Midbrain (tissue), 1 donor: ENCODE results near the gene COL20A1.
A peak's percentile ranks its signal among the peaks of the same experiment; 100 is the strongest.

Experiments
- DNase-seq: peaks from one replicate; lab custom pipeline; 2025; lab: John Stamatoyannopoulos, UW

COL20A1 gene

DNA sequence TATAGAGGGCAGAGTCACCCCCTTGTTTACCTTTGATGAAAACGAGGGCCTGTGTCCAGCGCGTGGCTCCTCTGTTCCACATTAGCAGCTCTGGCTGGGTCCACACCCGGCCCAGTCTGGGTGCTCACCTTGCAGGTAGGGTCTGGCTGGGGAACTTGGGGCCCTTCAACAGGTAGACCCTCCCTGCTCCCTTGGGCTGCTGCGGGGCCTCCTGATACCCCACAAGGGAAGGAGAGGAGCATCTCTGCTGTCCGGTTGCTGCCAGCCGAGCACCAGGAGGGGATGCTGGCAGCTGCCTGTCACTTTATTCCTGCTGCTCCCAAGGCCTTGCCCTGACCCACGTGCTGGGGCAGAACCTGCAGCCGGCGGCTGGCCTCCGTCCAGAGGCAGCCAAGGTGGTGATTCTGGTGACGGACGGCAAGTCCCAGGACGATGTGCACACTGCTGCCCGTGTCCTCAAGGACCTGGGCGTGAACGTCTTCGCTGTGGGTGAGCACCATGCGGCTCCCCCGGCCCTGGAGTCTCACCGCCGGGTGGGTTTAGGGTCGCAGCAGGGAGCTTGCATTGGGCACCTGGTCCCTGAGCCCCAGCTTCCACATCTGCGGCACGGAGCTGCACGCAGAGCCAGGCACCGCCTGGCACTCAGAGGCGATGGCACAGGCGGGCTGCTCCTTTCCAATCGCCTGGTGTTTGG lies 15.4 kb downstream of the COL20A1 start:
- DNase-seq = no peak

GRCh38 chr20:63309261-63310071 lies 16.5 kb downstream of the COL20A1 start:
- DNase-seq = peak; percentile 22

GRCh38 chr20:63310265-63310991 lies 17.4 kb downstream of the COL20A1 start:
- DNase-seq = no peak

GRCh38 chr20:63311186-63311832 lies 18.3 kb downstream of the COL20A1 start:
- no peak for DNase-seq

- no peak for DNase-seq
Measured at GRCh38 chr20:63311833-63312243, 18.9 kb downstream of the COL20A1 start.

GRCh38 chr20:63312273-63312672 lies 19.3 kb downstream of the COL20A1 start:
- DNase-seq = no peak

DNA sequence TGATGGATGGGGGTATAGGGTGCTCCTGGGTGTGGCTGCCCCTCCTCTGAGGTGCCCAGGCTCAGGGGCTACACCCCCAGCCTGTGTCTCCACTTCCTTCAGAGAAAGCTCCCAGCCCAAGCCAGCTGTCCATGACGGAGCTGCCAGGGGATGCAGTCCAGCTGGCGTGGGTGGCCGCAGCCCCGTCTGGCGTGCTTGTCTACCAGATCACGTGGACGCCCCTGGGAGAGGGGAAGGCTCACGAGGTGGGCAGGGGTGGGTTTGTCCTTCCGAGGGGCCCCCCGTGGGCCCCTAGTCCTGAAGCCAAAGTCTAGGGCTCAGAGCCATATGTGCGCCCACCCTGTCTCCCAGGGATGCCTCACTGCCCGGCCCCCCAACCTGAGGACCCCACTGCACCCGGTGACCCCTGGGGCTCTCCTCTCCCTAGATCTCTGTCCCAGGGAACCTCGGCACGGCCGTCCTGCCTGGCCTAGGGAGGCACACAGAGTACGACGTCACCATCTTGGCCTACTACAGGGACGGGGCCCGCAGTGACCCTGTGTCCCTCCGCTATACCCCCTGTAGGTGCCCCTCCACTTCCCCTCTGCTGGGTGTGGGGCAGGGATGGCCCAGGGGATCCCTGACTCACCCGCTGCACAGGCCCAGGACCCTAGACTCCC lies 19.8 kb downstream of the COL20A1 start:
- no peak for DNase-seq

DNA sequence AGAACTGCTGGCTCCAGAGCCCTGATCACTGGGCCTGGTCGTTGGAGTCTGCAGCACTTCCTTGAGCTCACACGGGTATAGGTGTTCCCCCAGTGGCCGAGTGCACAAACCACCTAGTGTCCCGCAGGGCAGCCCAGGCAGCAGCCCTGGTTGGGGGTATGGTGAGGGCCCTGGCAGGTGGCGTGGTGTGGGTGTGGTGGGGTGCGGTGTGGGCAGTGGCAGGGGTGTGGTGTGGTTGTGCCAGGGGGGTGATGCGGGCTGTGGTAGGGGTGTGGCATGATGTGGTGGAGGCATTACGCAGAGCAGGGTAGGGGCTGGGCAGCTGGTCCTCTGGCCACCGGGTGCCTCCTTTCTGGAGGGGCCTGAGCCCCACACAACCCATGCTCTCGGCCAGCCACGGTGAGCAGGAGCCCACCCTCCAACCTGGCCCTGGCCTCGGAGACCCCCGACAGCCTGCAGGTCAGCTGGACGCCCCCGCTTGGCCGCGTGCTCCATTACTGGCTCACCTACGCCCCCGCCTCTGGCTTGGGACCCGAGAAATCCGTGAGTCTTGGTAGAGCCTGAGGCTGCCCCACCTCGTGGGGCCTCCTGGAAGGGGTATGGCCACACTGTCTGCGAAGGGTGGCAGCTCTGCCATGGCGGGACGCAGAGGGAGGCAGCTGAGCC lies 20.5 kb downstream of the COL20A1 start:
- no peak for DNase-seq

DNA sequence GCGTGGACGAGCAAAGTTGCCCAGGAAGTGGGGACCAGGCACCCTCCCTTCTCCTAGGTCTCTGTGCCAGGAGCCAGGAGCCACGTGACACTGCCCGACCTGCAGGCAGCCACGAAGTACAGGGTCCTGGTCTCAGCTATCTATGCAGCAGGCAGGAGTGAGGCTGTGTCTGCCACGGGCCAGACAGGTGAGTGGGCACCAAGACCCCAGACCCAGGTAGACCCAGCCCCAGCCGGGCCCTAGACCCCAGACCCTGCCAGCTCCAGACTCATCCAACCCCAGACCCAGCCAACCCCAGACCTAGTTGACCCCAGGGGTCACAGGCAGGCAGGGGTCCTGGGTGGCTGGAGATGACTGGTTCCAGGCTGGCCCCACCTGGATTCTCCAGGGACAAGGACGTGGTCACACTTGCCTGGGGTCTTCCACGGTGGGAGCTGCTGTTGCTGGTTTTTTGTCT lies 21.1 kb downstream of the COL20A1 start:
- DNase-seq = no peak

- no peak for DNase-seq
Measured at GRCh38 chr20:63314566-63315239, 21.7 kb downstream of the COL20A1 start.

- no peak for DNase-seq
Measured at GRCh38 chr20:63315240-63315689, 22.3 kb downstream of the COL20A1 start.

DNA sequence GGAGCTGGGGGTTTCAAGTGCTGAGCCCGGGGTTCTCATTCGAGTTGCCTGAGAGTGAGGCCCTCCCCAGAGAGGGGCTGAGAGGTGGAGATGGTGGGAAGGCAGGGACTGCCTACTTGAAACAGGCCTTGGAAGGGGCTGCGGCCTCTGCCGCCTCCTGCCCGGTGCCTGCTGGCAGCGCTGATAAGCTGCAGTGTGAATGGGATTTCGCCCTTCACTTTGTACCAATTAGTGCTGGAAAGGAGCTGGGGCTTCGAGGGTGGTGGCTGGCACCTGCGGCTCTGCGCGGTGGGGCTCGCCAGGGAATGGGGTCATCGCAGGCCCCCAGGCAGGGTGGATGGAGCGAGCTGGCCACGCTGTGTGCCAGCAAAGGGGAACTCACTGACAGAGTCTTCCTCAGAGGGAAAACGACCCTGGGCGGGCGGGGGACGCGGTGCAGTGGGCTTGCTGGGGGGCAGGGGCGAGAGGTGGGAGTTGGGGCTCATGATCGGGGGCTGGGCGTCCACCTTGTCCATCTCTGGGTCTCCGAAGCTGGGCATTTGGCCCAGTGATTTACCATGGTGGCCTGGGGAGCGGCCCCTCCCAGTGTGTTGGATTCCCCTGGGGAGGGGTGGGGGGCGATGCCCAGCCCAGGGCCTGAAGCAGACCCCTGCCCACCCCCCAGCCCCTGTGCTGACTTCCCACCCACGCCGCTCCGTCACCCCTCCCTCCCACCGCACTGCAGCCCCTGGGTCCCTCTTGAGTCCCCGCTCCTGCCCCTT lies 22.9 kb downstream of the COL20A1 start:
- DNase-seq = no peak

DNA sequence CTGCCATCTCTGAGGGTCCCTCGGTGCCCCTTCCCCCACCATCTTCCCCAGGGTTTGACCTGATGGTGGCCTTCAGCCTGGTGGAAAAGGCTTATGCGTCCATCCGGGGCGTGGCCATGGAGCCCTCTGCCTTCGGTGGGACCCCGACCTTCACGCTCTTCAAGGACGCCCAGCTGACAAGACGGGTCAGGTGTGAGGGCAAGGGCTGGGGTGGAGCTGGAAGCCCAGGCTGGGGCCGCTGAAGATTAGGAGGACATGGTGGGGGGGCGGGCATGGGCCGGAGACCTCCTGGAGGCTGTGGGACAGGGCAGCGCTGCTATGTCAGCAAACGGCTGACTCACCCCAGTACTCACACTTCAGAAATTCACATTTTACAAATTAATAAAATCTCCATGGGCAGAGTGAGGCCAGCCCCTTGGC lies 23.5 kb downstream of the COL20A1 start:
- no peak for DNase-seq

DNA sequence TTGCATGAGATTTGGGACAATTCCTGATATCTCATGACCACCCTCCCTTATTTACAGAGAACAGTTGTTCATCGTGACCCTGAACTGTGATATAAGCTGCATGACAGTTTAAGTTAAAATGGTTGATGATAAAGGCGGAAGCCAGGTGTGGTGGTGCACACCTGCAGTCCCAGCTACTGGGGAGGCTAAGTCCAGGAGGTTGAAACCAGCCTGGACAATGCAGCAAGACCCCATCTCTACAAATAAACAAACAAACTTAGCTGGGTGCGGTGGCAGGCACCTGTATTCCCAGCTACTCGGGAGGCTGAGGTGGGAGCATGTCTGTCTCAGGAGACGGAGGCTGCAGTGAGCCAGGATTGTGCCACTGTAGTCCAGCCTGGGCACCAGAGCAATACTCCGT lies 24.1 kb downstream of the COL20A1 start:
- DNase-seq = no peak

DNA sequence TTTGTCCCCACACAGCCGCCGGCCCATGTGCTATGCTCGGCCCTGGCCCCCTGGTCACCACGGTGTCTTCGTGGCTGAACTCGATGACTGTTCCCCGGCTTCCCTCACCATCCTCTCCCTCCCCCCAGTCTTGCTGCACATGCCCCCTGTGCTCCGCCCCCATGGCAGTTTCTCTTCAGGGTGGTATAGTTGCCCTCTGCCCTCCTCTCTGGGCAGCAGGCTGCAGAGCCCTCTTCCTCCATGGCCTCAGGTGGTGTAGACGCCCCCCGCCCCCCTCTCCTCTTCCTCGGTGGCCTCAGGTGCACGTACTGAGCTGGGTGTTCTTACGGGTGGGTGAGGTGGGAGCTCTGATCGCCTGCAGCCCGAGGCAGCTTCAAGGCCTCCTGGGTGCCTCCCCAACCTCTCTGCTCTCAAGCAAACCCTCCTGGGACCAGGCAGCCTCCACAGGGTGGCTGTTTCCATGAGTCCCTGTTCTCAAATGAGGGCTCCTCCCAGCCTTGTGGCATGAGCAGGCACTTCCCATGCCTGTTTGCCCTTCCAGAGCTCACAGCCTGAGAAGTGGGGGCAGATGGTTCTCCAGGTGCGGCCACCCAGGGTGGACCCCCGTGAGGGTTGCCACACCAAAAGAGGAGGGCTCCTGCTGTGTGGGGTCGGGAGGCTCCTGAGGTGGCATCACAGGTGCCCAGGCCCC lies 24.8 kb downstream of the COL20A1 start:
- no peak for DNase-seq

DNA sequence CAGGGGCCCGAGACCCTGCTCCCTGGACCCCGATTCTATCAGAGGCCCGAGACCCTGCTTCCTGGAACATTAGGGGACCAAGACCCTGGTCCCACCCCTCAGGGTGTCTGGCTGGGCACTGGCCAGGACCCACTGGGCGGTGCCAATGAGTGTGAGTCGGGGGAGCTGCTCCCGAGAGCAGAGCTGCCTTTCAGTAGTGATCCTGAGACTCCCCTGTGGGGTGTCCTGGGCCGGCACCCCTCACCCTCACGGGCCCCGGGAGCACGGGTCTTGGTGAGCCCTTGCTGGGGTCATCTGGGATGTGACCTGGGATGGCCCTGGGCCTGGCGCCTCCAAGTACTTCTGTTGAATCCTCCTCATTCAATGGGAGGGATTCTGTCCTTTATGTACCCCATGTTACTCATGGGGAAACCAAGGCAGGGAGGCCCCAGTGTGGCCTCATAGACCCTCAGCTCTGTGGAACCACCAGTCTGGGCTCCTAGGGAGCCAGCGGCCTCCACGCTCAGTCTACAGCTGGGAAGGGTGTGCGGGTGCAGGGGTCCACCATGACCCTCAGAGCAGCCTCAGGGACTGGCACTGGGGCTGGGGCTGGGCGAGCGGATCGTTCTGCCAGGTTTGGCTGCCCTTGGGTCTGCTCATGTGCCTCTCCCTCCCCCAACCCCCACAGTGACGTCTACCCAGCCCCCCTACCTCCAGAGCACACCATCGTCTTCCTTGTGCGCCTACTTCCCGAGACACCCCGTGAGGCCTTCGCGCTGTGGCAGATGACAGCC lies 25.6 kb downstream of the COL20A1 start:
- no peak for DNase-seq

- DNase-seq = no peak
Measured at GRCh38 chr20:63319164-63320040, 26.4 kb downstream of the COL20A1 start.
